Measurements from ENCODE around the gene BAHCC1.

DNA sequence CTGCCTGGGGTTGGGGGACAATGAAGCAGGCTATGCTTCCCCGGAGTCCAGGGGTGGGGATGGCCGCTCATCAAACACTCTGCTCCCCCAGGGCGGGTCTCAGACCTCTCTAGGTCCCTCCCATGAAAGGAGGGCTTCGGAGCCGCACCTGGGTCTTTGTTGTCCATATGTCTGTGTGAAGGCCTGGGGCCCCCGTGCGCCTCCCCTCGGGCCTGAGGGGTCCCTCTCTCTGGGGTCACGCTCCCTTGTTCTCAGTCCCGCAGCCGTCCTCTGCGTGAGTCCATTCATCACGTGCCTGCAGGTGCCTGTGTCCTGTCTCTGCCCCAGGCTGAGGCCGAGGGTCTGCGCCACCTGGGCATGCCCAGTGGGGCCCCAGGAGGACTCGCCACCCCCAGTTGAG is 15.6 kb downstream of the BAHCC1 start:
- TF ChIP-seq, protein P1, sequence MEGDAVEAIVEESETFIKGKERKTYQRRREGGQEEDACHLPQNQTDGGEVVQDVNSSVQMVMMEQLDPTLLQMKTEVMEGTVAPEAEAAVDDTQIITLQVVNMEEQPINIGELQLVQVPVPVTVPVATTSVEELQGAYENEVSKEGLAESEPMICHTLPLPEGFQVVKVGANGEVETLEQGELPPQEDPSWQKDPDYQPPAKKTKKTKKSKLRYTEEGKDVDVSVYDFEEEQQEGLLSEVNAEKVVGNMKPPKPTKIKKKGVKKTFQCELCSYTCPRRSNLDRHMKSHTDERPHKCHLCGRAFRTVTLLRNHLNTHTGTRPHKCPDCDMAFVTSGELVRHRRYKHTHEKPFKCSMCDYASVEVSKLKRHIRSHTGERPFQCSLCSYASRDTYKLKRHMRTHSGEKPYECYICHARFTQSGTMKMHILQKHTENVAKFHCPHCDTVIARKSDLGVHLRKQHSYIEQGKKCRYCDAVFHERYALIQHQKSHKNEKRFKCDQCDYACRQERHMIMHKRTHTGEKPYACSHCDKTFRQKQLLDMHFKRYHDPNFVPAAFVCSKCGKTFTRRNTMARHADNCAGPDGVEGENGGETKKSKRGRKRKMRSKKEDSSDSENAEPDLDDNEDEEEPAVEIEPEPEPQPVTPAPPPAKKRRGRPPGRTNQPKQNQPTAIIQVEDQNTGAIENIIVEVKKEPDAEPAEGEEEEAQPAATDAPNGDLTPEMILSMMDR (IDR thresholded peaks at IDR 0.05) = no peak
- TF ChIP-seq POLR2AphosphoS5 (IDR thresholded peaks at IDR 0.05) (no peak), EP300 (IDR thresholded peaks at IDR 0.05) (no peak), POLR2A (IDR thresholded peaks at IDR 0.05) (no peak)
